GM23338 (cell line): ENCODE data around the gene CDH5.

Experiments used
- CREB1 ChIP-seq: fragments of 250-450 bp; sonication (Bioruptor Pico); IDR thresholded peaks from 2 replicates; pipeline ENCODE4 v1.5.0; 2020; ENCODE audit warnings: low read depth, mild to moderate bottlenecking, moderate library complexity
- CTCF ChIP-seq, 2 experiments: fragments of 200-600 bp in 1 of 2; sonication (generic) in 1 of 2; conservative IDR thresholded peaks; 2 replicates each; pipeline versions ENCODE4 v1.5.1 to v1.6.1; 2016 to 2017; ENCODE audit warnings: antibody characterized with exemption in 2 of 2, low read depth in 2 of 2, mild to moderate bottlenecking in 2 of 2, moderate library complexity in 1 of 2
- EZH2 ChIP-seq: fragments of 200-600 bp; sonication (generic); IDR thresholded peaks from one replicate; pipeline ENCODE4 v1.8.0; 2017; ENCODE audit warnings: antibody characterized with exemption, mild to moderate bottlenecking, low read depth; ENCODE audit not compliant: unreplicated experiment
- EZH2phosphoT487 ChIP-seq: fragments of 200-600 bp; sonication (generic); IDR thresholded peaks from one replicate; pipeline ENCODE4 v1.8.1; 2018; ENCODE audit warnings: antibody characterized with exemption; ENCODE audit not compliant: unreplicated experiment
- JUNB ChIP-seq: IDR thresholded peaks from one replicate; pipeline ENCODE4 v1.6.1; 2016; ENCODE audit warnings: antibody characterized with exemption; ENCODE audit not compliant: unreplicated experiment
- NANOG ChIP-seq: IDR thresholded peaks from 2 replicates; pipeline ENCODE4 v1.6.1; 2016; ENCODE audit warnings: antibody characterized with exemption, borderline replicate concordance
- POLR2AphosphoS5 ChIP-seq: IDR thresholded peaks from 2 replicates; pipeline ENCODE4 v1.6.1; 2016; ENCODE audit warnings: antibody characterized with exemption, low read depth
- REST ChIP-seq: IDR thresholded peaks from one replicate; pipeline ENCODE4 v1.6.1; 2018; ENCODE audit warnings: antibody characterized with exemption; ENCODE audit not compliant: unreplicated experiment
- STAT1 ChIP-seq: IDR thresholded peaks from one replicate; pipeline ENCODE4 v1.6.1; 2016; ENCODE audit warnings: antibody characterized with exemption; ENCODE audit not compliant: unreplicated experiment
- ZNF462 ChIP-seq: fragments of 250-450 bp; sonication (Bioruptor Pico); IDR thresholded peaks from 2 replicates; pipeline ENCODE4 v1.5.0; 2020; ENCODE audit warnings: mild to moderate bottlenecking, moderate library complexity

GRCh38 chr16:66372898-66373155 lies 6.3 kb downstream of the CDH5 start:
- TF ChIP-seq CTCF (conservative IDR thresholded peaks at IDR 0.05; ENCODE audit: low read depth in 2 of 2) (no peak), EZH2phosphoT487 (no peak), EZH2 (no peak), CREB1 (CRISPR knock-in tag) (no peak), POLR2AphosphoS5 (no peak), STAT1 (no peak), JUNB (no peak), NANOG (no peak), REST (no peak), ZNF462 (CRISPR knock-in tag) (no peak)
